Middle frontal gyrus (tissue), 1 donor: ENCODE results near the gene GYPE.
"Not testable (repeated sequence)": the region's sequence is repeated elsewhere in the genome, so short reads cannot be mapped to it uniquely, and the experiment has no call there.

Experiments
- DNase-seq: peaks from one replicate; pipeline ENCODE4 v3.0.0-alpha.2; 2015; ENCODE audit warnings: low spot score; ENCODE audit errors: extremely low spot score

The GYPE gene

DNA sequence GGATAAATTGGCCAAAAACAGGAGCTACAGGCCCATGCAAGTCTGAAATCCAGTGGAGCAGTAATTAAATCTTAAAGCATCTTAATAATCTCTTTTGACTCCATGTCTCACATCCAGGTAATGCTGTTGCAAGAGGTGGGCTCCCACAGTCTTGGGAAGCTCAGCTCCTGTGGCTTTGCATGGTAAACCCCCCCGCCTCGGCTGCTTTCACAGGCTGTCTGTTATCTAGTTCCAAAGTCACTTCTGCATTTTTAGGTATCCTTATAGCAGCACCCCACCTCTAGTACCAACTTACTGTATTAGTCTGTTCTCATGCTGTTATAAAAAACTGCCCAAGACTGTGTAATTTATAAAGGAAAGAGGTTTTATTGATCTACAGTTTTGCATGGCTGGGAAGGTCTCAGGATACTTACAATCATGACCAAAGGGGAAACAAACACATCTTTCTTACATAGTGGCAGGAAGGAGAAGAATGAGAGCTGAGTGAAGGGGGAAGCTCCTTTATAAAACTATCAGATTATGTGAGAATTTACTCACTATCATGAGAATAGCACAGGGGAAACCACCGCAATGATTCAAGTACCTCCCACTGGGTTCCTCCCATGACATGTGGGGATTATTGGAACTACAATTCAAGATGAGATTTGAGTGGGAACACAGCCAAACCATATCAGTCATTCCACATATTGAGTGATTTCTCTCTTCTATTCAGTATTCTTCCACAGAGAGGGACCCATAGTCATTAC, 34.7 kb downstream of the GYPE start:
- DNase-seq, result not testable (repeated sequence)

DNA sequence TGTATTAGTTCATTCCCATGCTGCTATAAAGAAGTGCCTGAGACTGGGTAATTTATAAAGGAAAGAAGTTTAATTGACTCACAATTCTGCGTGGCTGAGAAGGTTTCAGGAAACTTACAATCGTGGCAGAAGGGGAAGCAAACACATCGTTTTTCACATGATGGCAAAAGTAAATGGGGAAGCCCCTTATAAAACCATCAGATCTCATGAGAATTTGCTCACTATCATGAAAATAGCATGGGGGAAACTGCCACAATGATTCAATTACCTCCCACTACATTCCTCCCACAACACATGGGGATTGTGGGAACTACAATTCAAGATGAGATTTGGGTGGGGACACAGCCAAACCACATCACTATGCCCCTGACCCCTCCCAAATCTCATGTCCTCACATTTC, 35.4 kb downstream of the GYPE start:
- not testable (repeated sequence) for DNase-seq

DNA sequence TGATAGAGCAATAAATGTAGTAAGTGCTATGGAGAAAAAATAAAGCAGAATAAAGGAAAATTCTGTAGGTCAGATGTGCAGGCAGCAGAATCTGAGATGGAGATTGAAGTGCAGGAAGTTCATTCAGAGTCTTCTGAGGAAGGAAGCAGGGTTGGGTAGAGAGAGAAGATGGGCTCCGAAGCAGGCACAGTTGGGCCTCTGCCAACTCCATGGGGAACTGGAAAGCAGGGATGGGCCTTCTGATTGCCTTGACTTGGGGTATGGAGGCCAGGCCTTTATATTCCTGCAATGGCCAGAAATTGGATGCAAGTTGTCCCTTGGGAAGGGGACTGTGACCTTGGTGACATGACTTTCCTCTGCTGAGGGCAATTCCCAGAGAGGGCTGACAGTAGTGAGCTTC, 42.6 kb downstream of the GYPE start:
- DNase-seq, result not testable (repeated sequence)

DNA sequence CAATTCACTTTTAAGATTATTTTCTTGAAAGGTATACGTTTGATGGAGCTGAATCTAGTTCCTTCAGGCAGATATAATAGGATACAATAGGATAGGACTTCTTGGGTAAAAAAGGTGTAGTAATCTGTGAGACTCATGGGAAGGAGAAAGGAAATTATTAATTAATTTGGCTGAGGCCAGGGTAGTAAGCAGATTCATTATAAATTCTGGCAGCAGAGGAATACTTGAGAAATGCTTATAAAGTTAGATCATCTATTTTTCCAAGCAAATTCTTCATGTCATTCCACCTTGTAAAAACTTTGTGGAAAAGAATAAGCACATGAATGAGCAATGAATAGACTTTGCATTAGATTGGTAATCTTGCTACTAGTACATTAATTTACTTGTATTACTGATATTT, 46.9 kb downstream of the GYPE start:
- DNase-seq, result no peak

DNA sequence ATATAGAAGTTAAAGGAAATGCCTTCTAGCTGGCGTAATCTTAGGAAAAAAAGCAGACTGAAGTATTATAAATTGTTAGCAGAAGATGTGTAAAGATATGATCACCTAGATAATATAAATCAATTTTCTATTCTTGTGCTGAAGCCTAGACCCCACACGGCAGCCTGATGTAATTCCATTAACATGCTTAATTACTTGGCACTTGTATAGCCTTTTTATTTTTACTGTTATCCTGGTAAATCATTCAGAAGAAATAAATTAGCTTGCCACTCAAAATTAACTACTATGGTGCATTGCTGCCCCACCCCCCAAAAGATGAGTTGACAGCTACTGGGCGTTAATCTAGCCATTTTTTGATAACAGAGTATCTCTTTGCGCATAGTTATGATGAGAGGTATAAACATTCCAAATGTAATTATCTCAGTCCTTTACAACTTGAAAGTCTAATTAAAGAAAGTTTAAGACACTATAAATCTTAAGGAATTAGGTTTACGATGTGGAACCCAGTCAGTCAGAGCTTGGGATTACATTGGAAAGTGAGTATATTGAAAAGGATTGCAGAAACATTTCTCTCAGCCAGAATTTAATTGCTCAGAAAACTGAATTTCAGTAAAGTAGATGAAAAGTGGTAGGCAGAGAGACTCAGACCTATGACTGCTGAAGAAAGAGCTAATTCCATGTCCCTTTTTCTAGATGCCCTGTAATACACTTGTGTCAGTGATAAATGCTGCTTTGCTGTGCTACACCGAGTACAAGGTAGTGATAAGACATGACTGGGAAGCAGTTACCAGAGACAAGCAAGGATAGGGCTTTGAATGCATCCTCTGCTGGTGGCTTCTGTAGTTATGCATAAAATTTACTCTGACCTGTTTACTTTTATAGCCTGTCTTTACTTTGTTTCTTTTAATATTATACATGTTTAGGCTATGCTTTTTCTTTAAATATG, 47.7 kb downstream of the GYPE start:
- DNase-seq, result not testable (repeated sequence)

DNA sequence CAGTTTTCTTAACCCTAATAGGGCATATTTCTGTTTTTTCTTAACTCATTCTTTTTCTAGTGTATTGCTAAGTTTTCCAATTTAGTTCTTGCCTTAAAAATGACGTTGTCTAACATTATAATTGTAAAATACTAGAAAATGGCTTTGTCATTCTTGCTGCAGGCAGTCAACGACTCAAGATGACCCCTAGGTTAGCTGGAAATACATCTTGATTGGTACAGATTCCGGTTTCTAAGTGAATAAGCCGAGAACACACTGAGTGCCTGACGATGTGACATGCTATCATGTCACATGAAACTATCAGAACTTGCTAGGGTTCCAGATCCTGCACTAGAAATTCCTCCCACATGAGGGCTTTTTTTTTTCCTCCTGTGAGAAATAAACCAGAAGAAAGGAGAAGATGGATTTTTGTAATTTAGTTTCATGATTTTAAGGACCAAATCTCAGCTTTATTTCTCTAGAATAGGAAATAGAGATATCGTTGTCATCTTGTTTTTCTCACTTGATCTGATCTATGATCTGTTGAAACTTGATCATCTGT, 49.3 kb downstream of the GYPE start:
- DNase-seq, result not testable (repeated sequence)

DNA sequence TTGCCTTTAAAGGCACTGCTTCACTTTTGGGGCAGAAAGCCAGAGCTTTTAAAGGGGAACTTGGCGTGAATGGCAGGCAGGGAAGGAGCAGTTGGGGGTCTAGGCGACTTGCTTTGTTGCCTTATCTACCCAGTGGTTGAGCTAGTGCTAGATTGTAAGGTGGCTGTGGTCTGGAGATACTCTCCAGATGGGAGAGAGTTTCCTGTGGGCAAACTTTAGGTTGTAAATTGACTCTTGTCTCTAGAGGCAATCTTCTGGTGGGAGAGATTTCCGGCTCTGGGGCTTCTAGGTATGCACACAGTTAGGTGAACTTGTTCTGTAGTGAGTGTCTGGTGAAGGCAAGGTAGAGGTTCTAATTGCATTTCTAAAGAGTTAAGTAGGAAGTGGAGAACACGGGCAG, 50.7 kb downstream of the GYPE start:
- DNase-seq, result not testable (repeated sequence)

DNA sequence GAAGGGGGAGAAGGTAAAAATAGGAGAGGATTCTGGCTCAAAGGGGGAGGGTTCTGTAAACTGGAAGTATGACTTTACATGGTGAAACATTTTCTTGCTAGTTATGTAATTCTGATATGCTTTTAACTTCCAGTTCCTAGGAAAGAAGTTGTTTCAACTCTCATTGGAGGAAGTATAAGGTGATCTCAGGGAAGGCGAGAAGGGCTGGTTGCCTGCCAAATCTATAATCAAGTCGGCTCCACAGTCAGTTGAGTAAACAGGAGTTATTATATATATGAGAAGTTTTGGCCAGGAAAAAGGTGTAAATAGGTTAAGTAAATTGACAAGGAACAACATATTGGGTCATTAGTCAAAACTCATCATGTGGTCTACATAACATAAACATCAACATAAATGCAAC, 56.1 kb downstream of the GYPE start:
- DNase-seq, result not testable (repeated sequence)

DNA sequence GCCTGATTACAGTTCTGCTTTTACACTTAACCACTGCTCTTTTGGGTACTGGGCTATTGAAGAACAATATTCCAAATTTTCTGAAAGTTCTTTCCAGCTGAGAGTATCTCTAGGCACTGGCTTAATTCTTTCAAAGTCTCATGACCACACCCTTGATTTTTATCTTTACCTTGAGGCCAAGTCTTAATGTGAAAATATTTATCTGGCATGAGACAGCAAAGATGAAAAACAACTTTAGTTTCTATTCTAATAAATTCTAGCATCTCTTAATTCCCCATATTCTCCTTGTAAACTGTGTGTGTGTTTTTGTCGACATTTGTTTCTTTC, 61.9 kb downstream of the GYPE start:
- not testable (repeated sequence) for DNase-seq

DNA sequence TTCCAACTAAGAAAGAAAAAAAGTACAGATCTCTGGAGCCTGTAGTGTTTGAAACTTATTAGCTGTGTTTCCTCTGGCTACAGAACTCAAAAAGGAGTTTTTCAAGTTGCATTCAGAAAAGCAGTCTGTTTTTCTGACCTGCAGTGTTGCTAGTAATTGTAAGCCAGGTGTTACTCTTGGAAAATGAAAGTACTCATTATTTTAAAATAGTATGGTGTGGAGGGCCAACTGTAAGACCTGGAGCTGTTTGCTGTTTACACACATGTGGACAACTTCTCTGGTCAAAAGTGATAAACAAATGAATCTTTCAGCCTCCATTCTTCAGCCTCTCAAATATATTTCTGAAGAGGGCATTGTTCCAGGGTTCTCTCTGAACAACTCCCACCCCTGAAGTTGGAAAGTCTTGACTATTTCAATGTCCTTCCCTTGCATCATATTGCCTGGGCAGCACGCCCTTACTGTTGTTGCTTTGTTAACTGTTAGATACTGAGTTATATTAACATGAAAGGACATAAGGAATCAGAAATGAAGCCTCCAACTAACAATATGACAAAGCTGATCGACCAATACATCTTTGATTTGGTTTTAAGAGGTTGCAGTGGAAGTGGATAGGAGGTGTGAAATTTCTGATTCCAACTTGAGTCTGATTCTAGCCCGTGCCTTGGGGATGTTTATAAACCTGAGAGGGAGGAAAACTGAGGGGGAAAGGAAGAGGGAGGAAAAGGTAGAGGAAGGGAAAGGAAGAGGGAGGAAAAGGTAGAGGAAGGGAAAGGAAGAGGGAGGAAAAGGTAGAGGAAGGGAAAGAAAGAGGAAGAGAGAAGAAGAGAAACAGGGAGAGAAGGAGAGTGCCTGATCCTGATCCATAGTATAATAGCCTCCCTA, 62.5 kb downstream of the GYPE start:
- DNase-seq, result not testable (repeated sequence)

DNA sequence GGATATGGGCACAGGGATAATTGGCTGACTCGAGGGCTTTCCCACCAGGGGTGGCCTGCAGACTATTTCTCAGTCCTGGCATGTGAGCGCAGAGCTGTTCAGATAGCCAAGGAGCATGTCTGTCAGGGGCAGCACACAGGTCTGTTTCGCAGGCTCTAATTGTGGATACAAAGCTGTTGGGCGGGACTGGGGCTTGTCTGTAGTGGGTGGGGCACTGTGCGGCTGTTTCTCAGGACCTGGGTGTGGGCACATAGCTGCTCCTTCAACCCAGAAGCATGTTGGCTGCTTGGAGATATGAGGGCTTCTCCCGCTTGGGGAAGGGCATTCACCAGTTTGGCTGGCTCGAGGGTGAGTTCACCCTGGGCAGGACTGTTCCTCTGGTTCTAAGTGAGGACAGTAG, 65.9 kb downstream of the GYPE start:
- not testable (repeated sequence) for DNase-seq

DNA sequence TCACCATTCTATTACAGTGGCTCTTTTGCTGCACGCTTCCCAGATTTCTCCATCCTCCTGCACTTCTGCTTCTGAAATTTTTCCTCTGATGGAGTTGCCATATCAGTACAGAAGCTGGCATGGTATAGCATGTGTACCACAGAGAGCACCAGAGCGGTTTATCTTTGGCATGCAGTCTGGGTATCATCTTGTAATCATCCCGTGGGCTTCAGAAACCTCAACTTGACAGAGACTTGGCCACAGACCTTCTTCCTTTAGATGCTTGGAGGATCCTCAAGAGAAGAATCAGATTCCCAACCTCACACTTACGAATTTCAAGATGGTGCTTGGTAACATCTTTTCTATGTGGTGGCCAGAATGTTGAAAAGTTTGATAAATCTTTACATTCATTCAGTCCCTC, 71.2 kb downstream of the GYPE start:
- not testable (repeated sequence) for DNase-seq

DNA sequence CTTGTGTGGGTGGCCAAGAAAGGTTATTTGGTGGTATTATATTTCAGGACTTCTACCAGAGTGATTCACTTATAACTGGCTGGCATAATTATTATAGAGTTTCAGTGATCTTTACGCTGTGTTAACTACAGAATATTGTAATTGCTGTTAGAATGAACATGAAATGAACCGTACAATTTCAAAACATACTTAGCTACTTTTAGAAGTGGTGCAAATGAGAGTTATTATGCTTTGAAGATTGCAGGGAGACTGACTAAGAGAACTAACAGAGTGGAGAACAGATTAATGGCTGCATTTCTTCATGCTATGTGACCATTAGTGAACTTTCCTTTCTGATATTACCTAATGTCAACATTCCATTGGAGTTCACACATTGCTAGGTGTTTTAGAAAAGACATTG, 71.7 kb downstream of the GYPE start:
- not testable (repeated sequence) for DNase-seq

DNA sequence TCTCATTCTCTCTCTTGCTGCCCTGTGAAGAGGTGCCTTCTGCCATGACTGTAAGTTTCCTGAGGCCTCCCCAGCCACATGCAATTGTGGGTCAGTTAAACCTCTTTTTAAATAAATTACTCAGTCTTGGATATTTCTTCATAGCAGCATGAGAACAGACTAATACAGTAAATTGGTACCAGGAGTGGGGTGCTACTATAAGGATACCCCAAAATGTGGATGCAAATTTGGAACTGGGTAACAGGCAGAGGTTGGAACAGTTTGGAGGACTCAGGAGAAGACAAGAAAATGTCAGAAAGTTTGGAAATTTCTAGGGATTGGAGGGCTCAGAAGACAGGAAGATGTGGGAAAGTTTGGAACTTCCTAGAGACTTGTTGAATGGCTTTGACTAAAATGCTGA, 74.8 kb downstream of the GYPE start:
- DNase-seq, result not testable (repeated sequence)

DNA sequence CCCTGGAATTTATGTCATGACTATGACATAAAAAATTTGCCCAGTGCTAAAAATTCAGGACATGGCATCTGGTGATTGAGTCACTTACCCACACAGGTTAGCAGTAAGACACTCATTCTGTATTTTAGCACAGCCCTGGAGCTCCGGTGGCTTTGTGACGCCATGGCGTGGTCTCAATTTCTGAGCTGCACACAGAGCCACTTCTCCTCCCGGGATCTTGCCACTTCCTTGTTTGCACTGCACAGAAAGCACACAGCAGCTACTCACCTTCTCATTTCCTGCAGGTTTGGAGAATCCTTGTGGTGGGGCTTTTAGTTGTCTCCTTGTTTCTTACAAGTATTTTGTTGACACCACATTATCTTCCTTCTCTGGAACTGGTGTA, 76.1 kb downstream of the GYPE start:
- not testable (repeated sequence) for DNase-seq
